Daoy (cell line): Measurements from ENCODE around the gene COBL. TPM values are rescaled to one million over a fixed set of nuclear protein-coding genes. Genes with fewer than 3 reads are reported as not detected.

Source experiments
- DNase-seq: peaks from one replicate; pipeline ENCODE4 v3.0.0-alpha.2; 2015; ENCODE audit warnings: low read depth
- total RNA-seq: library from RNA; depleted of rRNA; stranded (reverse); fragments of >200 nt; shearing (Covaris generic); gene quantifications from 2 replicates; pipeline ENCODE4 v1.2.3, GENCODE V29; 2014; rRNA removed

COBL gene, protein sequence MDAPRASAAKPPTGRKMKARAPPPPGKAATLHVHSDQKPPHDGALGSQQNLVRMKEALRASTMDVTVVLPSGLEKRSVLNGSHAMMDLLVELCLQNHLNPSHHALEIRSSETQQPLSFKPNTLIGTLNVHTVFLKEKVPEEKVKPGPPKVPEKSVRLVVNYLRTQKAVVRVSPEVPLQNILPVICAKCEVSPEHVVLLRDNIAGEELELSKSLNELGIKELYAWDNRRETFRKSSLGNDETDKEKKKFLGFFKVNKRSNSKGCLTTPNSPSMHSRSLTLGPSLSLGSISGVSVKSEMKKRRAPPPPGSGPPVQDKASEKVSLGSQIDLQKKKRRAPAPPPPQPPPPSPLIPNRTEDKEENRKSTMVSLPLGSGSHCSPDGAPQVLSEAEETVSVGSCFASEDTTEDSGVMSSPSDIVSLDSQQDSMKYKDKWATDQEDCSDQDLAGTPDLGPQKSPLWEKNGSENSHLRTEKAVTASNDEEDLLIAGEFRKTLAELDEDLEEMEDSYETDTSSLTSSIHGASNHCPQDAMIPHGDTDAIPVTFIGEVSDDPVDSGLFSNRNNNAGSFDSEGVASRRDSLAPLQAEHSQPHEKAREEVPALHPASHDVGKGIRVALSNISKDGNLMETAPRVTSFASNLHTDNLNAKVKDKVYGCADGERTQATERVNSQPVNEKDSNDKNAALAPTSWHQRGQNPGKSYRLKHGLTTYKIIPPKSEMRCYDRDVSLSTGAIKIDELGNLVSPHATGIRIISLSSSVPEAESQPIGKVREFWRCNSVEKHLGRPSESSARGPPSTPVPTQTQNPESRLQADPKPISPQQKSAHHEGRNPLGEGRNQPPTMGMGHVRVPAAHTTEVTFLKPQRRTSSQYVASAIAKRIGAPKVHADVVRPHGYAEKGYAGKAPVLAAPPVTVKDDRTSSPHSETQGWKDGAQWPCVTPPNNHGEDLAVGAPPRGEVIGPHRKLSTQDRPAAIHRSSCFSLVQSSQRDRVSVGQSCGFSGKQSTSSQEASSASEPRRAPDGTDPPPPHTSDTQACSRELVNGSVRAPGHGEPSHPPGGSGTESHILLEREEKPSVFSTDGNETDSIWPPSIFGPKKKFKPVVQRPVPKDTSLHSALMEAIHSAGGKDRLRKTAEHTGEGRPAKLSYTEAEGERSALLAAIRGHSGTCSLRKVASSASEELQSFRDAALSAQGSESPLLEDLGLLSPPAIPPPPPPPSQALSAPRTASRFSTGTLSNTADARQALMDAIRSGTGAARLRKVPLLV
- total RNA-seq: 4.6 and 6.1 TPM in 2 replicates

DNA sequence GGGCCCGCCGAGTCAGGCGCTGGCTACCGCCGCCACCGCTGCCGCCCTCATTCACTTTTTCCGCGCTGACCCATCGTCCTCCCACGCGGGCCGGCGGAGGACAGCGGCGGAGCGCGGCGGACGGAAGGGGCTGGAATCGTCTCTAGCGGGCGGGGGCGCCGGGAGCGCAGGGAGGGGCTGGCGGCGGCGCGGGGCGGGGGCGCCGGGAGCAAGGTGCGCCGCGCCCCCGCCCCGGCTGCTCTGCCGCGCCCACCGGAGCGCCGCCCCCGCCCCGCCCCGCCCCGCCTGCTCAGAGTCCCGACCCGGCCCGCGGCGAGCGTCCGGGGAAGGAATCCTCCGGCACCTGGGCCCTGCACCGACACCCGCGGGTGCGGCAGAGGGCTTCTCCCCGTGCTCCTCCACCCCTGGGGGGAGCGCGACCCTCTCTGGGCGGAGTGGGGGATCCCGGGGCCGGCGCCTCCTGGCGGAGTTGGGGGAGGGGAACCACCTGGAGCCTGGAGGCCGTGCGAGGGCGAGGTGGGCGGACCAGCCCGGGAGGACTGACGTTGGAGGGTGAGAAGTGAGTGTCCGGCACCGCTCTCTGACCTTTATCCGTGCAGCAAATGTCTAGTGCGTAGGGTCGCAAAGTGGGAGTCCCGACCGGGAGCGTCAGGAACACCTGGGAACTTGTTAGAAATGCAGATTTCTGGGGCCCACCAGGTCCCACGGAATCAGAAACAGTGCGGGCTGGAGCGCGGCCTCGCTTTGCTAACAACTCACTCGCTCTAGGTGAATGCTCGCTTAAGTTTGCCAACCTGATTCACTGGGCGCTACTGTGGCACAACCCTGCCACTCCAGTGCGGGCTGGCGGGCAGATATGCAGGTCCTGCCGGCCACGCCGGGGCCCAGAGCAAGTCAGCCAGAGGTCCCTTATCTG, at the start of gene COBL:
Gene COBL, minus strand, starts transcription at position 144 of the 916 bp plus-strand sequence. CDS start 176 bp downstream, outside the sequence.
- peak; percentile 65 for DNase-seq

DNA sequence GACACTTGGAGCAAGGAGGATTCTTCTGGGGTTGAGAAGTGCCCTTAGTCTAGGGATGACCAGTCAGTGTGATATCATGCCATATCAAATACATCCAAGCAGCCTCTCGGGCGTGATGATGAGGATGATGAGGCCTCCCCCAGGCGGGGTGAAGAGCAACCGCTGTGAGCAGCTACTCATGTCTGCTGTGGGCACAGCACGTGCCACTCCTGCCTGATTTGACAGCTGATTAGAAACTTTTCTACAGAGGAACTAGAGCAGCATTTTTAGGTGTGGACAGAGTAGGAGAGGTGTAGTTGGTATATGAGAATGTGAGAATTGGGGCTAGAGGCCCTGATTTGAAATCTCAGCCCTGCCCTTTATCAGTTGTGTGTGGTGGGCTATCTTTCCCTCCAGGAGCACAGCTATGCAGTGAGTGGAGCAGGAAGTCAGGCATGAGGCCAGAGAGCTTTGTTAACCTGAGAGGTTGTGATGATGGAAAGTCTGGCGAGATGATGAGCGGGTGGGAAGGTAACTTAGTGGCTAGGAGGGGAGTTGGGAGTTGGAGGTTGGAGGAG, 49.6 kb upstream of the COBL start:
- no peak for DNase-seq

DNA sequence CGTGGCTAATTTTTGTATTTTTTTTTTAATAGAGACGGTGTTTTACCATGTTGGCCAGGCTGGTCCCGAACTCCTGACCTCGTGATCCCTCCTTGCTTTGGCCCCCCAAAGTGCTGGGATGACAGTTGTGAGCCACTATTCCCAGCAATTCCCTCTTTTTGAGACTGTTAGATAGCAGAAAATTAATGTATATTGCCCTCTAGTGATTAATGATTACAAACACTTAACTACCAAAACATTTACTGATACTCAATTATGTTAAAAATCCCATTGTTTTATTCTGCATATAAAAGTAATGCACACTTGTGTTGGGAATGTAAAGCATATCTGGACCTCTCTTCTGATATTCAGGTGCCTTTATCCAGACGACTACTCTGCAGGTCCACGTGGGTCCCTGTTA, 41.2 kb upstream of the COBL start:
- no peak for DNase-seq

DNA sequence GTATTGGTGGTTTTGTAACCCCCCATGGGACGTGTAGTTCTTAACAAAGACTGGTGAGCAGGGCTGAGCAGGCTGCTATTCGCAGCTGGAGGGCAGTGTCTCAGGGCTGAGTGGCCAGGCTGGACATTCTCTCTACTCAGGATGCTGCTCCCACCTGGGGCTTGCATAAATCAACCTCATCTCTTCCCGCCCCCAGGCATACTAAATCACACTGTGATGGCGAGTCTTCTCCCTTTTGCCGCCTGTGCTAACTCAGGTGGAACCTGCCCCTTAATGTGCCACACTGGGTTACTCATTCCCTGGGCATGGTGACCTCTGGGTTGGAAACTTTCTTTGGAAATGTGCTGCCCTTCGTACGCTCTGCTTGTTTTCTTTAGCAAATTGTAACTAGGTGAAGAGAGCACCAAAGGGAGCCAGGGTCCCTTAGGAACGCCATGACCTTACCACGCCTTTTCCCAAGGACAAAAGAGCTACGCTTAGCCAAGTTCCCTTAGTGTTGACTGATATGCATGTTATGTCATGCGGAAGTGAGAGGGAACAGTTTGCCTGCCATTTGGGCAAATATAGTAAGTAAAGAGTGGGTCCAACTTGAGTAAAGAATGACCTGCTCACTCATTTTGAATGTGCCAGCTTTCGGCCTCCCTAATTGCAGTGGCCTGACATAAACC, 40.4 kb upstream of the COBL start:
- DNase-seq: no peak

DNA sequence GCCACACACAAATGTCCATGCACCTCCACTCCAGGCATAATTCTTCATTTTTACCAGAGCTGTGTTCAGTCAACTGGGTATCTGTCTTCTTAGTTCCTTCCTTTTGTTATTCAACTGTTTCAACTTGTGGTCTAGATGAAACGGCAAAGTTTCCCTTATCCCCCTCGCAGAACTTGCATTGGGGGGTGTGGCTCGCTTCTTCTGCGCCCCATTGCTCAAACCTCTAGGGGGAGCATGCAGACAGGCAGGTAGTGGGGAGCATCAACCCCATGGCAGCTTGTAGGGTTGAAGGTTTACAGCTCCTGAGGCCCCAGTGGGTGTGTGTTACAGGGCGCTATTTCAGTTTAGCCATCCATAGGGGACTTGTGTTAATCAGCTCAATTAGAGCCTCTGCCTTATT, 38.3 kb upstream of the COBL start:
- no peak for DNase-seq

DNA sequence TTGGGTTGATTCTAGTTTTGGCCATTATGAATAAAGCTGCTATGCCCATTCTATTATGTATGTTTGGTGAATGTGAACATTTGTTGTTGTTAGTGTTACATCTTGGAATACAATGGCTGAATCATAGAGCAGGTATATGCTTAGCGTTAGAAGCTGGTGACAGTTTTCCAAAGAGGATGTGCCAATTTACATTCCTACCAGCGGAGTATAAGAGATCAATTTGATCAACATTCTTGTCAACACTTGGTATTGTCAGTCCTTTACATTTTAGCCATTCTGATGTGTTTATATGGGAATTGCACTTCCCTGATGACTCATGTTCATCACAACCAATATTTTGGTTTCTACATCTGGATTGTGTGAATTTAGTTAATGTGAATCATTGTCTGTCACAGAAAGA, 37.8 kb upstream of the COBL start:
- no peak for DNase-seq

DNA sequence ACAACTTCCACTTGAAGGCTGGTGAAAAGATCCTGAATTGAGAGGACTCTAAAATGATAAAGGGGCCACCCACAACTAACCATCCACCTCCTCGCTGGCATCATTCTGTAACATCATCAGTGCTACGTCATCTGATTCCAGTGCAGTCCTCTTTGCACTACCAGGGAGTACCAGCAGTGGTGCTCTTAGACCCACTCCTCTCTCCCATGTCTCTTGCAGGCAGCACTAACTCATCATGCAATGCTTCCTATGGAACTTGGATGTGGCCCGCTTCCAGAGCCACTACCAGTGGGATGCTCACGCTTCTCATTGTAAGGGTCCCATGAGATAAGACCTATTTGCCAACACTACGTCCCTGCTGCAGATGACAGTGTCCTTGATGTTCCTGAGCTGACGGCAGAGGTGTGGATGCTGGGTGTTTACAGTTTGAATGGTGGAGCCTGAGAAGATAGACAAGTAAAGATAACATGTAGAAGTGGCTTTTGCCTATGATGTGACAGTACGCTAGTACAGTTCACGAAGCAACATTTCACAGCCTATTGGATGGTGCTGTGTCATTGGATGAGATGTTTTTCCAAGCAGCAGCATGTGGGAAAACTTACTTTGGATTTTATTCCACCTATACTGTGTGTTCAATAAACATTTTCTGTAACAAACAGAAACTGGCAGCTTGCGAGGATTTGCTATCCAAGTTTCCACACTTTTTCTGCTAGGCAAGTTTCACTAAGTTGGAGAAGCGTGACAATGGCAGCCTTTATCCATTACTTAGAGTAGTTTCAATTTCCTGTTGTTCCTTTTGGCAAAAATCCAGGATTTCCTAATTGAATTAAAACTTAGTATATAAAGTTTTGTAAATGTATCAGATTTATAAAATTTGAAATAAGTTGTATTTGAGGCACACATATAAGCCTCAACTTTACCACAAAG, 35.8 kb upstream of the COBL start:
- DNase-seq: peak; percentile 27

DNA sequence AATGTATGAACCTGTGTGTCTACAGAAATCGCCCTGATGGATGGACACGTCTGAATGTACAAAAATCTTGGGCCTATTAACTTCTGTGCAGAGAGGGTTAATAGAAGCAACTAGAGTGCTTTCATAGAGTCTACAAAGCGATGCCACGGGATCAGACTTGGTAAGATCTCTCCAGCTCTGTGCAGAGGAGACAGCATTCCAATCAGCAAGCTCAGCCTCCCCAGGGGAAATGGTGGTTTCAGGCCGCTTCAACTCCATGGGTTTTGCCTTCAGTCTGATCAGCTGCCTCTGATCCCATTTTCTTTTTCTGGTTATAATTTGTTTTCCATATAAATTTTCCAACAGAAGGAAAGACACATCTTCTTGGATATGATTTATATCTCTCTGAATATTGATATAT, 35.1 kb upstream of the COBL start:
- DNase-seq: peak; percentile 77

DNA sequence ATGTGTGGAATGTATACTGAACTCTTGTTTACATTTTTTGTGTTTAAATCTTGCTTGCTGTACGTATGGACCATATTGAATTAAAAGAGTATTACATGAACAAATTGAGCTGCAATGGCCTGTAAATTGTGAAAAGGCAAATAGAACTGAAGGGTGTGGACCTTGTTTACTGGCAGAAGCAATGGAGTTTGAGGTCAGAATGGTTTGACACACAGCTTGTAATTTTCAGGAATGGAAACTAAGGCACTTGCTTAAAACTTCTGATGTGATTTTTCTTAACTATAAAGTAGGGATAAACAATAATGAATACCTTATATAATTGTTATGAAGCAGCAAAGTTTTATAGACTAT, 33.9 kb upstream of the COBL start:
- DNase-seq: no peak

DNA sequence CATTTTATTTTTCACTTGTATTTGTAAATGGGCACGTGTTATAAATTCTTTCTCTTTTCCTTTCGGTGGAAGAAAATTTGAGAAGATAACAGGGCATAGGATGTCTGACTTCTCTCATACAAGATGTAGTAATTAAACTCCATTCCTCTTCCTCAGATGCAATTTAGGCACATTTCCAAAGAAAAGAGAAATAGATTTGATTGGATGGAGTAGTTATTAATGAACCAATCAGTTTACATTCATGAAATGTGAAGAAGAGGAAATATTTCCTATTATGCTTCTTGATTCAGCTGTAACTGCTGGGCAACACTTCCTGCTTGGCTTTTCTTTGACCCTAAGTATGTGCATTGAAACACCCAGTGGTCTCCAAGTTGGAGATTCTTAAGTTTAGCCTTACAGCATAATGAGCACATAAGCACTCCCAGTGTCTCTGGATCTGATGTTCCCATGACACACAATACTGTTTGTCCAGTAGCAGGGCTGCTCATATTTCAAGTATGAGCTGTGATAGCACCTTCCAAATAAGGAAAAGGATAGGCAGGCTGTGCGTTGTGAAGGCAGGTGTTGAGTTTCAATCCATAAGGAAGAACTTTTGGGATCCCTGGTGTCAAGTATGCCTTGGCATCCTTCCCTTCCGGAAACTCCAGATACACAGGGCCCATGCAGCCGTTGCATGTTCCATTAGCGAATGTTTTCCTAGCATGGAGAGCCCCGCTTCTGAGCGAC, 33.4 kb upstream of the COBL start:
- DNase-seq: peak; percentile 90

DNA sequence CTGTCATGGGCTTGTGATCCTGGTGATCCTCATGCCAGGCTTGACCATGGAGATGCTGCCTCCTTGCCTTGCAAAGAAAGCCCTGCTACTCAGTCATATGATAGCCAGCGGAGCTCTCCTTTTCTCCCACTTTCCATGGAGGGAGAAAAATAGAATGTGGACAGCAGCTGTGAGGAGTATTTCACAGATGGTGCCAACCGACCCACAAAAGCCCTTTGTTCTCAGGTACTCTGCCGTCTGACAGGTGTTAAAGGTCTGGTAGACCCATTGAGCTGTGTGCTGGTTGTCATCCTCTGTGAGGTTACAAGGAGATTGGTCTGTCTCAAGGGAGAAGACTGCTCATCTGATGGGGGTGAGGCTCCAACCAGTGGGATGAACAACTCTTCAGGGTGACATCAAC, 29.5 kb upstream of the COBL start:
- DNase-seq: no peak

DNA sequence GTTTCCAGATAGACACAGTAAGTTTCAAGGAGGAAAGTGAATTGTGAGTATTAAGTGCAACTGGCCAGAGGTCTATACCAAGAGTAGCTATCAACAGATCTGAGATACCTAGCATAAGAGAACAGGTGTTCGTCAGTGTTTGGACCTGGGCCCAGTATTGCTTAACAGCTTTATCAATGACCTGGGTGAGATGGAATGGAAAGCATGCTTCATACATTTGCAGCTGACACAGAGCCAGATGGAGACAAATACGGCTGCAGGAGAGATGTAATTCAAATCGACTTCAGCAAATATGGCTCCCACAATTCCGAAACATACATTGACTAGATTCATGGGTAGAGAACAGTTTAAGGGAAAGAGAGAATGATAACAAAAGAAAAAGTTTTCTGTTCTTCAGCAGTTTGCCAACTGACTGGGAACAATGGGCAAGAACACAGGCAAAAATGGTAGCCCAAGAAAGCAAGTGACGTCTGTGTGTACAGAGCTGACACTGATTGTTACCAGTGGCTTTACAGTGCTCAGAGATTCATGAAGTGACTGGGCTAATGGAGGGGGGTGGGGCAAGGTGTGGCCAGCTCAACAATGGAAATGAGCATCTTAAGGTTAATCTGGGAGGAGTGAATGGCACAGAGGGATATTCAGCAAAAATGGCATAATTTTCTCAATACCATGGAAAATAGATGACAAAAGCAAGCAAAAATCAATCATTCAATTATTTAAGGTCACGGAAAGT, 28.0 kb upstream of the COBL start:
- DNase-seq: no peak

DNA sequence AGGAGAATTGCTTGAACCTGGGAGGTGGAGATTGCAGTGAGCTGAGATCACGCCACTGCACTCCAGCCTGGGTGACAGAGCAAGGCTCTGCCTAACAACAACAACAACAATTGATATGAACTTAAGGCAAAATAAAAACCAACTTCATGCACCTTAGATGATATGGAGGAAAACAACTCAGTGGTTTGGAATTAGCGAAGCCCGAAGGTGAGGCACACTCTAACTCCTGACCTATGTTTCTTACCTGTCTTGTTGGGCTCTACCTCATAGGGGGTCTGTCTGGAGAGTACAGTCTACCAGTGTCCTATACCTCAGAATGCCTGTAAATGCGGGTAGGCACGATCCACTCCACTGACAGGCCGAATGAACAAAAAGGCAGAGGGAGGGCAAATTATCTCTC, 24.3 kb upstream of the COBL start:
- DNase-seq: no peak

DNA sequence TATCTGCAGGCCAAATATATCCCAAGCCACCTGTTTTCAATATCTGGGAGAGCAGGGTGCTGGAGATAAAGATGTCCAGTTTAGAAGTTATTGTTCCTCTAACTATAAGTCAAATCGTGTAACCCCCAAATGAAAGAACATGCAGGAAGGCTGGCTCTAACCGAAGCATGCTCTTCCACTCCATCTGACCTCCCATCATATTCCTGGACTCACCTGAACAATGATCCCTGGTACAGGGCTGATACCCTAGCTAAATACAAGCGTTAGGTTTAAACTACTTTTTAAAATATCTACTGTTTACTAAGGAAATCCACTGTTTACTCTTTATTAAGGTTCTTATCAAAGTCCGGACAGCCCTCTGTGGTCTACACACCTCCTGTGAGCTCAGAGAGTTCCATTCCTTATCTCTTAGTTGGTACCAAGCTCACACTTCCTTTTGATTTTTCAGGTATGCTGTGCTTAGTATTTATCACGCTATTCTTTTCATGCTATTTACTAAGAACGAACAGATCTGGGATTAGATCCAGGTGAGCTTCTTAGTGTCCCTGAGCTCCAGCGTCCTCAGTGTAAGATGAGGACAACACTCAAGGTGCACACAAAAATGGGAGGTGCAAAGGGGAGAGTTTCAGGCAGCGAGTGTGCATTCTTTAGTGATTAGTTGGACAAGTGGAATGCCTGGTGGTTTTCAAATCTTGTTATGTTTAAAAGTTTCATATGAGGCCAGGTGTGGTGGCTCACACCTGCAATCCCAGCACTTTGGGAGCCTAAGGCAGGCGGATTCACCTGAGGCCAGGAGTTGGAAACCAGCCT, 23.6 kb upstream of the COBL start:
- no peak for DNase-seq

DNA sequence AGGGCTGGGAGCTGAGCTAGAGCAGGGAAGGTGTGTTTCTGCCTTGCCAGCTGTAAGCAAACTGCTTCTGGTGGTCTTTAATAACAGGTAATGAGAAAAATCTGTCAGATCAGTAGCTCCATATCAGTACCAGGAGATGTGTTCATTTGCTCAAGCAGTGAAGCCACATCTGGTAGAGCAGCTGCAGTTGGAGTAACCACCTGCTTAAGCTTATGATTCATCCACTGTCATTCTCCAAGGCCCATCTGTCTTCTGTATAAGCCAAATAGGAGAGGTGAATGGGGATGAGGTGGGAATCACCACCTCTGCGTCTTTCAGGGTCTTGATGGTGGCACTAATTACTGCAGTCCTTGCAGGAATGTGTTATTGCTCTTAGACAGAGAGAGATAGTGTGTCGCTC, 18.4 kb upstream of the COBL start:
- DNase-seq: no peak

DNA sequence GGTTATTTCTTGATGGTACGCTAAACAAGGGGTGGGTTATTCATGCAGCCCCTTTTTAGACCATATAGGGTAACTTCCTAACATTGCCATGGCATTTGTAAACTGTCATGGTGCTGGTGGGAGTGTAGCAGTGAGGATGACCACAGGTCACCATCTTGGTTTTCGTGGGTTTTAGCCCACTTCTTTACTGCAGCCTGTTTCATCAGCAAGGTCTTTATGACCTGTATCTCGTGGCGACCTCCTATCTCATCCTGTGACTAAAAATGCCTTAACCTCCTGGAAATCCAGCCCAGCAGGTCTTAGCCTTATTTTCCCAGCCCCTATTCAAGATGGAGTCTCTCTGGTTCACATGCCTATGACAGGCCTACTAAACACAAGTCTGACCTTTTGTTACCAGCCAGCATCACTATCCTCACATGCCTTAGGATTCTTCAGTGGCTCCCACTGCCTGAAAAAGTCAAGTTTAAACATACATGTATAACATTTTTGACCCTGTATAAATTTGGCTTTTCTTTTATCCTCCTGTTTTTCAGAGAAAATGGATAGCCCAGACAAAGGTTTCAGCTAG, 13.2 kb upstream of the COBL start:
- no peak for DNase-seq
